K562 (cell line): Measurements from ENCODE around the gene ANTXRL. TPM values are rescaled to one million over a fixed set of nuclear protein-coding genes. Genes with fewer than 3 reads are reported as not detected.
A peak's percentile ranks its signal among the peaks of the same experiment; 100 is the strongest.

Source experiments
- ATAC-seq: fragments of 200-7000 bp; cut with Tn5 transposase; 3 replicates; pipeline ENCODE4 v1.9.1; 2020; ENCODE audit warnings: moderate library complexity
- BruUV-seq: library from RNA; stranded (reverse); fragments of 400-500 nt; replicated peaks from 2 replicates; lab custom pipeline; 2021; lab: Mats Ljungman, UMichigan
- CTCF ChIA-PET: fragments of 300-600 bp; formaldehyde crosslinking; extraction: SDS; loops from one replicate; lab custom pipeline; 2021; ENCODE audit warnings: low intra/inter-chr PET ratio; lab: Yijun Ruan, JAX
- POLR2A ChIA-PET: fragments of 300-600, 350-650 bp; sonication (Branson Sonifier 250); formaldehyde crosslinking; extraction: SDS; loops from one replicate; lab custom pipeline; 2021; ENCODE audit warnings: antibody characterized with exemption, inconsistent platforms; lab: Yijun Ruan, JAX
- DNase-seq, 4 experiments: peaks; one replicate each; pipeline versions ENCODE4 v3.0.0 to v3.0.0-alpha.2; 2011 to 2018; ENCODE audit warnings: low spot score in 3 of 4, mixed read lengths in 3 of 4; ENCODE audit errors: extremely low read depth in 1 of 4
- FAIRE-seq: peaks from 2 replicates; lab custom pipeline; 2011; peaks lifted over from hg19 to GRCh38; lab: Jason Lieb, UNC
- H2AFZ ChIP-seq: 2 replicates; pipeline ENCODE4 v1.6.0; 2011; ENCODE audit warnings: low read depth, low read length, control low read depth, inconsistent platforms
- H3K27ac ChIP-seq: fragments of 200-600 bp; 3 replicates; pipeline ENCODE4 v1.8.0; 2011; ENCODE audit warnings: low read depth, mild to moderate bottlenecking, control low read depth, inconsistent platforms, low read length, moderate library complexity, mixed read lengths; ENCODE audit errors: extremely low read depth
- H3K27me3 ChIP-seq, 2 experiments: fragments of 300-600 bp in 1 of 2; 2 replicates in 1 of 2; 3 replicates in 1 of 2; pipeline versions ENCODE4 v1.6.0 to v1.8.0; 2011; ENCODE audit warnings: inconsistent platforms in 2 of 2, low read length in 2 of 2, mild to moderate bottlenecking in 1 of 2, mixed read lengths in 1 of 2, moderate library complexity in 1 of 2; ENCODE audit not compliant: control insufficient read depth in 2 of 2, insufficient read depth in 2 of 2
- H3K36me3 ChIP-seq: fragments of 300-600 bp; 3 replicates; pipeline ENCODE4 v1.8.0; 2011; ENCODE audit warnings: mild to moderate bottlenecking, low read length, inconsistent platforms; ENCODE audit not compliant: control insufficient read depth, insufficient read depth
- H3K4me1 ChIP-seq, 2 experiments: fragments of 200-600 bp in 1 of 2; replicated peaks in 1 of 2; 2 replicates in 1 of 2; 3 replicates in 1 of 2; pipeline versions ENCODE4 v1.5.1 to v1.8.0; 2011; ENCODE audit warnings: inconsistent platforms in 2 of 2, low read length in 2 of 2, mild to moderate bottlenecking in 1 of 2, mixed read lengths in 1 of 2, moderate library complexity in 1 of 2; ENCODE audit not compliant: control insufficient read depth in 2 of 2, insufficient read depth in 2 of 2
- H3K4me2 ChIP-seq: 2 replicates; pipeline ENCODE4 v1.6.1; 2011; ENCODE audit warnings: low read length, control low read depth, inconsistent platforms, mixed read lengths; ENCODE audit not compliant: insufficient read depth
- H3K4me3 ChIP-seq: fragments of 200-600 bp; sonication (generic), shearing (Covaris generic); 2 replicates; pipeline ENCODE4 v1.5.1; 2016; ENCODE audit warnings: control low read depth, inconsistent platforms
- H3K79me2 ChIP-seq: fragments of 200-600 bp; 3 replicates; pipeline ENCODE4 v1.8.0; 2011; ENCODE audit warnings: low read length, inconsistent platforms; ENCODE audit not compliant: control insufficient read depth, insufficient read depth
- H3K9ac ChIP-seq, 2 experiments: 2 replicates each; pipeline versions ENCODE4 v1.6.0 to v1.6.1; 2011; ENCODE audit warnings: low read depth in 2 of 2, low read length in 2 of 2, control low read depth in 1 of 2, inconsistent platforms in 1 of 2, mild to moderate bottlenecking in 1 of 2, mixed read lengths in 1 of 2; ENCODE audit not compliant: insufficient read depth in 1 of 2
- H3K9me1 ChIP-seq: one replicate; pipeline ENCODE4 v1.6.0; 2011; ENCODE audit warnings: inconsistent platforms, mild to moderate bottlenecking, low read length, moderate library complexity; ENCODE audit not compliant: control insufficient read depth, insufficient read depth
- H3K9me3 ChIP-seq: replicated peaks from 2 replicates; pipeline ENCODE4 v1.5.1; 2011; ENCODE audit warnings: low read depth, low read length, inconsistent platforms; ENCODE audit not compliant: control insufficient read depth, insufficient read depth
- H4K20me1 ChIP-seq: replicated peaks from 2 replicates; pipeline ENCODE4 v1.6.1; 2011; ENCODE audit warnings: low read length, inconsistent platforms, mixed read lengths; ENCODE audit not compliant: control insufficient read depth, insufficient read depth
- GABPB1 ChIP-seq: sonication (generic); formaldehyde crosslinking; IDR thresholded peaks from 2 replicates; pipeline ENCODE4 v1.8.0; 2022; ENCODE audit warnings: mild to moderate bottlenecking, missing genetic modification reagents
- HBP1 ChIP-seq: fragments of 450-650 bp; formaldehyde crosslinking; IDR thresholded peaks from 2 replicates; pipeline ENCODE4 v1.4.0; 2022; ENCODE audit warnings: missing genetic modification characterization
- HEY1 ChIP-seq: fragments of 250-450 bp; sonication (Bioruptor Pico); IDR thresholded peaks from 2 replicates; pipeline ENCODE4 v1.5.0; 2020; ENCODE audit warnings: mild to moderate bottlenecking, moderate library complexity, borderline replicate concordance
- IRF1 ChIP-seq: sonication (generic); formaldehyde crosslinking; IDR thresholded peaks from 2 replicates; pipeline ENCODE4 v1.8.0; 2022; ENCODE audit warnings: missing genetic modification reagents, mild to moderate bottlenecking, borderline replicate concordance
- IRF9 ChIP-seq: fragments of 450-650 bp; IDR thresholded peaks from 2 replicates; pipeline ENCODE4 v1.6.1; 2016; ENCODE audit warnings: missing biosample characterization, missing genetic modification characterization
- MXI1 ChIP-seq: IDR thresholded peaks from 2 replicates; pipeline ENCODE4 v1.6.1; 2011; ENCODE audit warnings: low read depth, mild to moderate bottlenecking, improper control_type of control experiment, low read length
- NCOA4 ChIP-seq: fragments of 450-650 bp; IDR thresholded peaks from 2 replicates; pipeline ENCODE4 v1.6.1; 2018; ENCODE audit warnings: mild to moderate bottlenecking; ENCODE audit not compliant: partially characterized antibody
- SMARCE1 ChIP-seq: fragments of 450-650 bp; IDR thresholded peaks from 2 replicates; pipeline ENCODE4 v1.7.1; 2016; ENCODE audit warnings: mild to moderate bottlenecking
- SRF ChIP-seq, 2 experiments: fragments of 250-450, 450-650 bp in 1 of 2; sonication (Bioruptor Pico) in 1 of 2; sonication (generic) in 1 of 2; formaldehyde crosslinking; IDR thresholded peaks; 2 replicates each; pipeline versions ENCODE4 v1.5.0 to v1.5.1; 2020 to 2022; ENCODE audit warnings: mild to moderate bottlenecking in 1 of 2, missing genetic modification reagents in 1 of 2
- WHSC1 ChIP-seq: IDR thresholded peaks from one replicate; pipeline ENCODE4 v1.6.1; 2012; ENCODE audit warnings: low read length, control low read depth, inconsistent platforms
- ZNF212 ChIP-seq: fragments of 450-650 bp; formaldehyde crosslinking; IDR thresholded peaks from 2 replicates; pipeline ENCODE4 v1.4.0; 2020; ENCODE audit warnings: mild to moderate bottlenecking
- ZNF23 ChIP-seq: fragments of 250-450 bp; sonication (Bioruptor Pico); IDR thresholded peaks from 2 replicates; pipeline ENCODE4 v1.4.0; 2020; ENCODE audit warnings: mild to moderate bottlenecking
- ZNF551 ChIP-seq: fragments of 250-450 bp; sonication (Bioruptor Pico); IDR thresholded peaks from 2 replicates; pipeline ENCODE4 v1.5.0; 2021; ENCODE audit warnings: mild to moderate bottlenecking, moderate library complexity
- ZNF75A ChIP-seq: fragments of 450-650 bp; formaldehyde crosslinking; IDR thresholded peaks from 2 replicates; pipeline ENCODE4 v1.4.0; 2020; ENCODE audit warnings: mild to moderate bottlenecking
- WGBS: fragments of 100-300 bp; shearing (Covaris generic); methylation state at CpG from one replicate; pipeline ENCODE4 v1.1.6; 2016; ENCODE audit warnings: low coverage, mixed read lengths; ENCODE audit not compliant: insufficient coverage; ENCODE audit errors: missing lambda C conversion rate; 5-methylcytosine and 5-hydroxymethylcytosine counted together
- in situ Hi-C: fragments of 300-500 bp; cut with MboI; formaldehyde crosslinking; loops from 4 replicates; pipeline ENCODE4 v1.15.0; 2018; ENCODE audit warnings: inconsistent platforms, mixed read lengths
- intact Hi-C: fragments of 100-400 bp; cut with micrococcal nuclease; formaldehyde crosslinking; loops from 2 replicates; pipeline ENCODE4 v1.14.2; 2022
- polyA plus RNA-seq, 8 experiments: library from polyadenylated mRNA; depleted of rRNA in 4 of 8; stranded (reverse) in 5 of 8; unstranded in 3 of 8; fragments of >200 nt; fragmentation: Nextera tagmentation in 2 of 8; fragmentation: Illumina TruSeq in 1 of 8; extraction: Ambion mirVana in 2 of 8; extraction: Trizol in 1 of 8; gene quantifications; 2 replicates each; pipeline versions ENCODE4 v1.2.1 to v1.2.3, GENCODE V29; 2011 to 2014; ENCODE audit warnings: inconsistent platforms in 1 of 8, missing spikeins in 1 of 8
- total RNA-seq, 7 experiments: library from RNA; depleted of rRNA in 6 of 7; stranded (reverse); fragments of >200 nt in 6 of 7; fragmentation: Illumina TruSeq in 2 of 7; extraction: Trizol in 2 of 7; gene quantifications; 2 replicates each; pipeline versions ENCODE4 v1.2.1 to v1.2.3, GENCODE V29; 2011 to 2021; ENCODE audit warnings: low replicate concordance in 1 of 7

Gene ANTXRL
- total and polyA plus RNA-seq, 9 of the 15 experiments (the other 6 are each of a cell fraction or from before 2014, with no cell fraction given): not detected

- peaks cover 0 to 21% of the 10 kb centered on the region in 2 experiments; a peak in 3 of 5 replicates for H3K27me3 ChIP-seq
- ATAC-seq: peak; percentile 42; the same call in 1 of the 3 replicates
- in situ Hi-C loops: loop anchor here (25.0 kb wide), 1 partner anchor 1003 kb away; no protein-coding TSS in a partner anchor
- H4K20me1 ChIP-seq: no peaks in the 10 kb centered on the region; the same call in 1 of the 2 replicates
- H3K36me3 ChIP-seq: no peaks in the 10 kb centered on the region
- FAIRE-seq: no peak
- 0% methylated on average over 2 of the region's 2 CpGs for WGBS
- ChIA-PET CTCF (no interaction called here), POLR2A (interaction anchor here (0.9 to 1.0 kb wide), 2 partner anchors 13 to 14 kb away, joined by 3 read pairs; no protein-coding TSS in a partner anchor)
- no peaks in the 10 kb centered on the region for H3K79me2 ChIP-seq
- H3K9me1 ChIP-seq: no peaks in the 10 kb centered on the region
- no peak for DNase-seq
- no peak overlapping the region for H2AFZ ChIP-seq
- H3K4me3 ChIP-seq: no peak overlapping the region
- H3K9me3 ChIP-seq: no peaks in the 10 kb centered on the region
- no peak overlapping the region for H3K27ac ChIP-seq
- no peak overlapping the region for H3K9ac ChIP-seq
- no peaks in the 10 kb centered on the region for H3K4me1 ChIP-seq
- H3K4me2 ChIP-seq: no peak overlapping the region
- no TSS peak for BruUV-seq
- intact Hi-C loops: no loop called here
- TF ChIP-seq IRF9 (tag): no peak
- TF ChIP-seq IRF1: no peak
- no peak for TF ChIP-seq ZNF212
- no peak for TF ChIP-seq ZNF23 (CRISPR knock-in tag)
- no peak for TF ChIP-seq WHSC1
- no peak for TF ChIP-seq NCOA4
- no peak for TF ChIP-seq HEY1
- no peak for TF ChIP-seq ZNF75A (CRISPR knock-in tag)
- TF ChIP-seq ZNF551: no peak
- TF ChIP-seq GABPB1 (CRISPR knock-in tag): no peak
- TF ChIP-seq HBP1: no peak
- TF ChIP-seq SMARCE1: no peak
- TF ChIP-seq MXI1: no peak
- no peak for TF ChIP-seq SRF (CRISPR knock-in tag; IDR thresholded peaks at IDR 0.05)
These were observed 46.7 kb upstream of the ANTXRL start for GRCh38 chr10:46239993-46240683.
